Effector CD8-positive, alpha-beta T cell (primary cell): ENCODE data around the gene LRCH3.

ENCODE experiments used
- DNase-seq: peaks from one replicate; lab custom pipeline; 2025; lab: John Stamatoyannopoulos, UW

The LRCH3 gene

GRCh38 chr3:197833930-197834715 lies 43.1 kb downstream of the LRCH3 start:
- DNase-seq: no peak

- no peak for DNase-seq
These were observed 44.5 kb downstream of the LRCH3 start for GRCh38 chr3:197835509-197835908.

GRCh38 chr3:197836244-197836643 lies 45.2 kb downstream of the LRCH3 start:
- DNase-seq: no peak

GRCh38 chr3:197837282-197837681 lies 46.2 kb downstream of the LRCH3 start:
- DNase-seq: no peak

- no peak for DNase-seq
These were observed 50.7 kb downstream of the LRCH3 start for GRCh38 chr3:197841789-197842188.

GRCh38 chr3:197846491-197846890 lies 55.4 kb downstream of the LRCH3 start:
- no peak for DNase-seq

- no peak for DNase-seq
These were observed 56.9 kb downstream of the LRCH3 start for GRCh38 chr3:197847866-197848401.

GRCh38 chr3:197854596-197855343 lies 63.7 kb downstream of the LRCH3 start:
- no peak for DNase-seq

- no peak for DNase-seq
These were observed 64.5 kb downstream of the LRCH3 start for GRCh38 chr3:197855571-197855970.

GRCh38 chr3:197856199-197856816 lies 65.3 kb downstream of the LRCH3 start:
- DNase-seq: no peak

- no peak for DNase-seq
These were observed 67.1 kb downstream of the LRCH3 start for GRCh38 chr3:197858133-197858532.

GRCh38 chr3:197858598-197858997 lies 67.5 kb downstream of the LRCH3 start:
- no peak for DNase-seq

- DNase-seq: no peak
These were observed 75.0 kb downstream of the LRCH3 start for GRCh38 chr3:197866035-197866434.

- DNase-seq: no peak
These were observed 82.3 kb downstream of the LRCH3 start for GRCh38 chr3:197873329-197873728.

- no peak for DNase-seq
These were observed 83.0 kb downstream of the LRCH3 start for GRCh38 chr3:197874064-197874463.

- no peak for DNase-seq
These were observed 83.6 kb downstream of the LRCH3 start for GRCh38 chr3:197874653-197875052.

GRCh38 chr3:197877902-197878301 lies 86.8 kb downstream of the LRCH3 start:
- no peak for DNase-seq

GRCh38 chr3:197878427-197878826 lies 87.4 kb downstream of the LRCH3 start:
- no peak for DNase-seq

- no peak for DNase-seq
These were observed 89.6 kb downstream of the LRCH3 start for GRCh38 chr3:197880491-197881269.

GRCh38 chr3:197881270-197881969 lies 90.4 kb downstream of the LRCH3 start:
- DNase-seq: no peak

- no peak for DNase-seq
These were observed 90.9 kb downstream of the LRCH3 start for GRCh38 chr3:197881970-197882338.
